ENCODE data around the gene MIS18BP1.

GRCh38 chr14:45258805-45259204 is 5.8 kb upstream of the MIS18BP1 start:
- TF ChIP-seq CTCF (IDR thresholded peaks at IDR 0.05) (no peak), POLR2A (IDR thresholded peaks at IDR 0.05) (no peak), POLR2AphosphoS5 (IDR thresholded peaks at IDR 0.05) (no peak)
